A673 (cell line): ENCODE data around the gene PTPMT1. TPM values are rescaled to one million over a fixed set of nuclear protein-coding genes. Genes with fewer than 3 reads are reported as not detected.
"Not testable (repeated sequence)": the region's sequence is repeated elsewhere in the genome, so short reads cannot be mapped to it uniquely, and the experiment has no call there.

Experiments used
- BruUV-seq: library from RNA; stranded (reverse); fragments of 400-500 nt; replicated peaks from 2 replicates; lab custom pipeline; 2021; lab: Mats Ljungman, UMichigan
- CTCF ChIA-PET: fragments of 300-600 bp; sonication (Branson Sonifier 250); formaldehyde crosslinking; loops from one replicate; lab custom pipeline; 2022; ENCODE audit warnings: antibody characterized with exemption; lab: Charles Lee
- POLR2A ChIA-PET: fragments of 300-600 bp; sonication (Branson Sonifier 250); formaldehyde crosslinking; loops from one replicate; lab custom pipeline; 2022; ENCODE audit warnings: antibody characterized with exemption; ENCODE audit not compliant: low non-redundant PET; lab: Charles Lee
- DNase-seq: peaks from one replicate; pipeline ENCODE4 v3.0.0-alpha.2; 2015; ENCODE audit warnings: low spot score
- H3K27ac ChIP-seq: fragments of 200-600 bp; sonication (generic); 2 replicates; pipeline ENCODE4 v1.5.1; 2016; ENCODE audit warnings: mixed run types, low read depth, mild to moderate bottlenecking, mixed read lengths, antibody characterized with exemption, low read length; ENCODE audit not compliant: poor library complexity, severe bottlenecking
- H3K27me3 ChIP-seq: fragments of 200-600 bp; sonication (generic); replicated peaks from 2 replicates; pipeline ENCODE4 v1.6.1; 2017; ENCODE audit warnings: mixed run types, low read depth, mild to moderate bottlenecking, mixed read lengths, antibody characterized with exemption, low read length; ENCODE audit not compliant: insufficient read depth, poor library complexity
- H3K36me3 ChIP-seq: fragments of 200-600 bp; sonication (generic); 2 replicates; pipeline ENCODE4 v1.6.1; 2016; ENCODE audit warnings: mixed run types, mild to moderate bottlenecking, mixed read lengths, antibody characterized with exemption, low read length; ENCODE audit not compliant: insufficient read depth, poor library complexity, severe bottlenecking
- H3K4me1 ChIP-seq: fragments of 200-600 bp; sonication (generic); 2 replicates; pipeline ENCODE4 v1.6.1; 2017; ENCODE audit warnings: mixed run types, mild to moderate bottlenecking, mixed read lengths, antibody characterized with exemption, low read length; ENCODE audit not compliant: insufficient read depth, poor library complexity, severe bottlenecking
- H3K4me3 ChIP-seq: fragments of 200-600 bp; sonication (generic); 2 replicates; pipeline ENCODE4 v1.5.1; 2016; ENCODE audit warnings: low read depth, mixed run types, mild to moderate bottlenecking, mixed read lengths, low read length; ENCODE audit not compliant: poor library complexity, severe bottlenecking
- H3K9me3 ChIP-seq: fragments of 200-600 bp; sonication (generic); 2 replicates; pipeline ENCODE4 v1.6.1; 2016; ENCODE audit warnings: mixed run types, low read depth, mild to moderate bottlenecking, mixed read lengths, antibody characterized with exemption, low read length; ENCODE audit not compliant: poor library complexity, severe bottlenecking
- CTCF ChIP-seq: fragments of 300-800, 200-600 bp; sonication (generic); conservative IDR thresholded peaks from 2 replicates; pipeline ENCODE4 v1.5.1; 2017; ENCODE audit warnings: low read depth, mild to moderate bottlenecking, antibody characterized with exemption, low read length, moderate library complexity, mixed read lengths
- EZH2 ChIP-seq: fragments of 200-600 bp; sonication (generic); IDR thresholded peaks from 2 replicates; pipeline ENCODE4 v1.6.1; 2017; ENCODE audit warnings: borderline replicate concordance, low read depth, mild to moderate bottlenecking, mixed read lengths, antibody characterized with exemption, low read length; ENCODE audit not compliant: poor library complexity, severe bottlenecking
- intact Hi-C: fragments of 100-400 bp; cut with micrococcal nuclease; formaldehyde crosslinking; loops from one replicate; pipeline ENCODE4 v1.10.0; 2022; ENCODE audit not compliant: unreplicated experiment
- total RNA-seq: library from RNA; stranded (reverse); gene quantifications from 2 replicates; pipeline ENCODE4 v1.2.3, GENCODE V29; 2021

PTPMT1 gene
- total RNA-seq, 1 experiment from 2014 or later = 68.1 TPM

- H3K9me3 ChIP-seq = no peaks in the 10 kb centered on the region
- no peaks in the 10 kb centered on the region for H3K27me3 ChIP-seq
- intact Hi-C loops = no loop called here
- no peak overlapping the region for H3K4me3 ChIP-seq
- DNase-seq = no peak
- no peak overlapping the region for H3K27ac ChIP-seq
- no peak for TF ChIP-seq CTCF
- TF ChIP-seq EZH2 = no peak
- BruUV-seq = no TSS peak
- ChIA-PET CTCF (interaction anchor here (0.7 kb wide), 1 partner anchor 15 kb away, joined by 5 read pairs; no protein-coding TSS in a partner anchor), POLR2A (no interaction called here)
- H3K36me3 ChIP-seq = no peaks in the 10 kb centered on the region
- no peaks in the 10 kb centered on the region for H3K4me1 ChIP-seq
These were observed 6.7 kb upstream of the PTPMT1 start for GRCh38 chr11:47558695-47559094.

- intact Hi-C loops = loop anchor here (10.0 kb wide), 1 partner anchor 294 kb away; no protein-coding TSS in a partner anchor
- Histone ChIP-seq H3K27me3 (no peaks in the 10 kb centered on the region), H3K4me3 (no peak overlapping the region), H3K36me3 (no peaks in the 10 kb centered on the region), H3K9me3 (no peaks in the 10 kb centered on the region), H3K4me1 (peaks cover 10% of the 10 kb centered on the region), H3K27ac (no peak overlapping the region)
- ChIA-PET CTCF (interaction anchor here (0.6 kb wide), 1 partner anchor 205 kb away, joined by 3 read pairs; no protein-coding TSS in a partner anchor), POLR2A (interaction anchor here (0.6 kb wide), 1 partner anchor 586 kb away, joined by 8 read pairs; no protein-coding TSS in a partner anchor)
- no peak for TF ChIP-seq EZH2
- TF ChIP-seq CTCF = no peak
- no peak for DNase-seq
- BruUV-seq = no TSS peak
These were observed 5.0 kb upstream of the PTPMT1 start for GRCh38 chr11:47560426-47560825.

DNA sequence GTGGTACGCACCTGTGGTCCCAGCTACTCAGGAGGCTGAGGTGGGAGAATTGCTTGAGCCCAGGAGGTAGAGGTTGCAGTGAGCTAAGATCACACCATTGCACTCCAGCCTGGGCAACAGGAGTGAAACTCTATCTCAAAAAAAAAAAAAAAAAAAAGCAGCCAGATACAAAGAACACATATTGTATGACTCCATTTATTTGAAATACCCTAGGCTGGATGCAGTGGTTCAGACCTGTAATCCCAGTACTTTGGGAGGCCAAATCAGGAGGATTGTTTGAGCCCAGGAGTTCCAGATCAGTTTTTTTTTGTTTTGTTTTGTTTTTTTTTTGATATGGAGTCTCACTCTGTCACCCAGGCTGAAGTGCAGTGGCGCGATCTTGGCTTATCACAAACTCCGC, 3.0 kb upstream of the PTPMT1 start:
- H3K4me3 ChIP-seq, H3K27me3 ChIP-seq, H3K27ac ChIP-seq, H3K9me3 ChIP-seq, CTCF ChIA-PET, H3K36me3 ChIP-seq, BruUV-seq, DNase-seq: not testable (repeated sequence)
- POLR2A ChIA-PET = interaction anchor here (0.6 kb wide), 1 partner anchor 156 kb away, joined by 7 read pairs; no protein-coding TSS in a partner anchor
- intact Hi-C loops = loop anchor here (10.0 kb wide), 1 partner anchor 292 kb away; no protein-coding TSS in a partner anchor
- peaks cover 10% of the 10 kb centered on the region for H3K4me1 ChIP-seq

GRCh38 chr11:47564366-47564765, 1.0 kb upstream of the PTPMT1 start:
- not testable (repeated sequence) for DNase-seq, H3K9me3 ChIP-seq, H3K27me3 ChIP-seq, BruUV-seq, H3K36me3 ChIP-seq, H3K4me3 ChIP-seq, H3K27ac ChIP-seq
- POLR2A ChIA-PET = interaction anchor here (0.6 kb wide), 1 partner anchor 978 kb away, joined by 6 read pairs; no protein-coding TSS in a partner anchor
- CTCF ChIA-PET = interaction anchor here (0.7 kb wide), 1 partner anchor 11 kb away, joined by 3 read pairs; no protein-coding TSS in a partner anchor
- H3K4me1 ChIP-seq = peaks cover 10% of the 10 kb centered on the region
- intact Hi-C loops = loop anchor here (10.0 kb wide), 1 partner anchor 290 kb away; no protein-coding TSS in a partner anchor
